GM20431 (cell line): ENCODE results near the gene EPHB3.
"Not testable (repeated sequence)": the region's sequence is repeated elsewhere in the genome, so short reads cannot be mapped to it uniquely, and the experiment has no call there.

Experiments
- in situ Hi-C: fragments of 300-500 bp; cut with MseI, MboI; formaldehyde crosslinking; loops from one replicate; pipeline ENCODE4 v1.15.0; 2020; ENCODE audit warnings: low sequenced_read_pairs; ENCODE audit not compliant: unreplicated experiment

Gene EPHB3

GRCh38 chr3:184611607-184612281 lies 50.2 kb downstream of the EPHB3 start:
- in situ Hi-C loops, result no loop called here

- in situ Hi-C loops, result no loop called here
Observed at GRCh38 chr3:184615396-184615795, 53.8 kb downstream of the EPHB3 start.

- in situ Hi-C loops, result no loop called here
Observed at GRCh38 chr3:184616436-184616835, 54.9 kb downstream of the EPHB3 start.

- in situ Hi-C loops, result not testable (repeated sequence)
Observed at GRCh38 chr3:184617306-184617705, 55.7 kb downstream of the EPHB3 start.

GRCh38 chr3:184618811-184619210 lies 57.2 kb downstream of the EPHB3 start:
- in situ Hi-C loops, result no loop called here

- in situ Hi-C loops, result no loop called here
Observed at GRCh38 chr3:184619369-184619768, 57.8 kb downstream of the EPHB3 start.

- in situ Hi-C loops, result no loop called here
Observed at GRCh38 chr3:184619787-184620430, 58.3 kb downstream of the EPHB3 start.

- in situ Hi-C loops, result no loop called here
Observed at GRCh38 chr3:184620475-184621119, 59.0 kb downstream of the EPHB3 start.

GRCh38 chr3:184622156-184622555 lies 60.6 kb downstream of the EPHB3 start:
- in situ Hi-C loops, result not testable (repeated sequence)

GRCh38 chr3:184626923-184627322 lies 65.3 kb downstream of the EPHB3 start:
- in situ Hi-C loops, result no loop called here

- in situ Hi-C loops, result no loop called here
Observed at GRCh38 chr3:184629555-184630160, 68.1 kb downstream of the EPHB3 start.

- in situ Hi-C loops, result no loop called here
Observed at GRCh38 chr3:184630861-184631471, 69.4 kb downstream of the EPHB3 start.

- in situ Hi-C loops, result no loop called here
Observed at GRCh38 chr3:184631472-184631861, 69.9 kb downstream of the EPHB3 start.
